Endothelial cell of umbilical vein (primary cell): ENCODE results near the gene KLK1. TPM values are rescaled to one million over a fixed set of nuclear protein-coding genes. Genes with fewer than 3 reads are reported as not detected.

ENCODE experiments used
- BruUV-seq: library from RNA; stranded (reverse); fragments of 400-500 nt; replicated peaks from 2 replicates; lab custom pipeline; 2021; lab: Mats Ljungman, UMichigan
- CTCF ChIA-PET: fragments of 300-600, 350-600 bp; sonication (Branson Sonifier 250); formaldehyde crosslinking; loops from one replicate; lab custom pipeline; 2021; ENCODE audit warnings: antibody characterized with exemption, inconsistent platforms; lab: Charles Lee
- POLR2A ChIA-PET: fragments of 300-600, 350-600 bp; sonication (Branson Sonifier 250); formaldehyde crosslinking; loops from one replicate; lab custom pipeline; 2021; ENCODE audit warnings: antibody characterized with exemption, inconsistent platforms; lab: Charles Lee
- DNase-seq: peaks from one replicate; pipeline ENCODE4 v3.0.0-alpha.2; 2011; ENCODE audit warnings: low read depth, low spot score
- FAIRE-seq: peaks from 2 replicates; lab custom pipeline; 2011; peaks lifted over from hg19 to GRCh38; lab: Jason Lieb, UNC
- H2AFZ ChIP-seq: 2 replicates; pipeline ENCODE4 v1.6.0; 2012; ENCODE audit warnings: low read depth, low read length, control low read depth, inconsistent platforms
- H3K27ac ChIP-seq: 2 replicates; pipeline ENCODE4 v1.5.1; 2011; ENCODE audit warnings: low read depth, mild to moderate bottlenecking, control low read depth, low read length, moderate library complexity; ENCODE audit not compliant: insufficient read depth
- H3K27me3 ChIP-seq, 2 experiments: 2 replicates each; pipeline versions ENCODE4 v1.6.0 to v1.6.1; 2011; ENCODE audit warnings: low read length in 2 of 2, mixed read lengths in 1 of 2; ENCODE audit not compliant: control insufficient read depth in 2 of 2, insufficient read depth in 2 of 2
- H3K36me3 ChIP-seq, 2 experiments: 2 replicates in 1 of 2; 3 replicates in 1 of 2; pipeline ENCODE4 v1.5.1; 2011; ENCODE audit warnings: low read length in 2 of 2, mild to moderate bottlenecking in 1 of 2, moderate library complexity in 1 of 2; ENCODE audit not compliant: control insufficient read depth in 2 of 2, insufficient read depth in 2 of 2; ENCODE audit errors: extremely low read depth in 1 of 2
- H3K4me1 ChIP-seq: 3 replicates; pipeline ENCODE4 v1.5.1; 2011; ENCODE audit warnings: mild to moderate bottlenecking, low read length; ENCODE audit not compliant: control insufficient read depth, insufficient read depth; ENCODE audit errors: extremely low read depth
- H3K4me2 ChIP-seq: 2 replicates; pipeline ENCODE4 v1.6.1; 2011; ENCODE audit warnings: low read length, control low read depth, mixed read lengths; ENCODE audit not compliant: insufficient read depth
- H3K4me3 ChIP-seq, 3 experiments: fragments of 200-600 bp in 1 of 3; sonication (generic), shearing (Covaris generic) in 1 of 3; replicated peaks in 1 of 3; 2 replicates each; pipeline ENCODE4 v1.5.1; 2011 to 2016; ENCODE audit warnings: control low read depth in 3 of 3, low read length in 3 of 3, mild to moderate bottlenecking in 2 of 3, inconsistent platforms in 1 of 3, low read depth in 1 of 3, moderate library complexity in 1 of 3; ENCODE audit not compliant: insufficient read depth in 1 of 3
- H3K79me2 ChIP-seq: 2 replicates; pipeline ENCODE4 v1.6.0; 2012; ENCODE audit warnings: low read length, inconsistent platforms; ENCODE audit not compliant: control insufficient read depth, insufficient read depth
- H3K9ac ChIP-seq: replicated peaks from 2 replicates; pipeline ENCODE3; 2011; ENCODE audit warnings: low read length, control low read depth; ENCODE audit not compliant: insufficient read depth; ENCODE audit errors: extremely low read depth
- H3K9me1 ChIP-seq: replicated peaks from 3 replicates; pipeline ENCODE4 v1.6.0; 2011; ENCODE audit warnings: mild to moderate bottlenecking, low read length; ENCODE audit not compliant: control insufficient read depth, insufficient read depth; ENCODE audit errors: extremely low read depth
- H3K9me3 ChIP-seq: replicated peaks from 2 replicates; pipeline ENCODE4 v1.5.1; 2012; ENCODE audit warnings: low read length, inconsistent platforms; ENCODE audit not compliant: control insufficient read depth, insufficient read depth
- H4K20me1 ChIP-seq: replicated peaks from 2 replicates; pipeline ENCODE3; 2011; ENCODE audit warnings: mild to moderate bottlenecking, low read length; ENCODE audit not compliant: control insufficient read depth, insufficient read depth; ENCODE audit errors: extremely low read depth
- CTCF ChIP-seq, 2 donors: IDR thresholded peaks; 1 replicate in 1 of 2; 2 replicates in 1 of 2; pipeline ENCODE4 v1.5.1; 2011; ENCODE audit warnings: low read length in 2 of 2, mild to moderate bottlenecking in 2 of 2, moderate library complexity in 2 of 2, control low read depth in 1 of 2, inconsistent platforms in 1 of 2, low read depth in 1 of 2; ENCODE audit not compliant: insufficient read depth in 1 of 2; ENCODE audit errors: extremely low read depth in 1 of 2
- EZH2 ChIP-seq: IDR thresholded peaks from 2 replicates; pipeline ENCODE4 v1.6.1; 2012; ENCODE audit warnings: borderline replicate concordance, low read depth, mild to moderate bottlenecking, moderate library complexity, low read length, inconsistent platforms; ENCODE audit not compliant: severe bottlenecking
- FOS ChIP-seq: IDR thresholded peaks from 2 replicates; pipeline ENCODE4 v1.6.1; 2011; ENCODE audit warnings: mild to moderate bottlenecking, low read length, moderate library complexity, borderline replicate concordance; ENCODE audit not compliant: insufficient read depth
- GATA2 ChIP-seq: IDR thresholded peaks from 2 replicates; pipeline ENCODE4 v1.7.0; 2011; ENCODE audit warnings: low read depth, mild to moderate bottlenecking, moderate library complexity, mixed read lengths, low read length; ENCODE audit not compliant: insufficient read length, insufficient read depth
- JUN ChIP-seq: IDR thresholded peaks from 2 replicates; pipeline ENCODE4 v1.6.1; 2011; ENCODE audit warnings: borderline replicate concordance, low read depth; ENCODE audit not compliant: insufficient read length, insufficient read depth
- MAX ChIP-seq: IDR thresholded peaks from 2 replicates; pipeline ENCODE4 v1.6.1; 2011; ENCODE audit not compliant: insufficient read depth, insufficient read length
- MYC ChIP-seq: IDR thresholded peaks from one replicate; pipeline ENCODE4 v1.6.1; 2011; ENCODE audit warnings: mild to moderate bottlenecking, low read depth, low read length
- POLR2A ChIP-seq: IDR thresholded peaks from 2 replicates; pipeline ENCODE4 v1.6.1; 2012; ENCODE audit warnings: low read depth, mild to moderate bottlenecking, control low read depth, low read length
- POLR2AphosphoS5 ChIP-seq: IDR thresholded peaks from 2 replicates; pipeline ENCODE4 v1.6.1; 2012; ENCODE audit warnings: low read depth, mild to moderate bottlenecking, control low read depth, low read length, moderate library complexity; ENCODE audit not compliant: insufficient read depth
- dilution Hi-C: fragments of 300-500 bp; cut with MboI; formaldehyde crosslinking; loops from one replicate; pipeline ENCODE4 v1.15.0; 2019; ENCODE audit warnings: low sequenced_read_pairs; ENCODE audit not compliant: extremely low pct_ligation_motif_present
- intact Hi-C: fragments of 100-400 bp; cut with micrococcal nuclease; formaldehyde crosslinking; loops from one replicate; pipeline ENCODE4 v1.10.0; 2022
- polyA plus RNA-seq, 4 experiments: library from polyadenylated mRNA; depleted of rRNA in 3 of 4; stranded (reverse) in 3 of 4; unstranded in 1 of 4; fragments of >200 nt; gene quantifications; 2 replicates each; pipeline versions ENCODE4 v1.2.1 to v1.2.3, GENCODE V29; 2011 to 2012; ENCODE audit warnings: missing spikeins in 1 of 4
- total RNA-seq: library from RNA; stranded (reverse); gene quantifications from 2 replicates; pipeline ENCODE4 v1.2.3, GENCODE V29; 2021

Gene KLK1
- total and polyA plus RNA-seq, 2 donors (not counting 3 experiments of a cell fraction or from before 2014, with no cell fraction given) = 0.08 TPM; not detected in 1

- dilution Hi-C loops = no loop called here
- H3K9ac ChIP-seq = no peak overlapping the region
- peaks cover 12% of the 10 kb centered on the region for H3K4me1 ChIP-seq
- no peak overlapping the region for H3K4me2 ChIP-seq
- no peaks in the 10 kb centered on the region for H3K9me1 ChIP-seq
- H3K27ac ChIP-seq = no peak overlapping the region
- H2AFZ ChIP-seq = no peak overlapping the region
- H3K79me2 ChIP-seq = peaks cover 49% of the 10 kb centered on the region
- no peaks in the 10 kb centered on the region for H4K20me1 ChIP-seq
- POLR2A ChIA-PET = no interaction called here
- no peak for FAIRE-seq
- CTCF ChIA-PET = interaction anchor here (2.2 kb wide), 1 partner anchor 121 kb away, joined by 7 read pairs; no protein-coding TSS in a partner anchor
- no peak overlapping the region for H3K4me3 ChIP-seq
- intact Hi-C loops = no loop called here
- no peak for DNase-seq
- no TSS peak for BruUV-seq
- no peaks in the 10 kb centered on the region for H3K27me3 ChIP-seq
- H3K36me3 ChIP-seq = peaks cover 19% of the 10 kb centered on the region in 2 experiments
- no peaks in the 10 kb centered on the region for H3K9me3 ChIP-seq
- TF ChIP-seq POLR2AphosphoS5 (no peak), CTCF (IDR thresholded peaks at IDR 0.05; ENCODE audit: extremely low read depth in 1 of 2, insufficient read depth in 1 of 2, low read depth in 1 of 2, low read length in 2 of 2) (no peak), EZH2 (no peak), POLR2A (no peak), FOS (no peak), GATA2 (no peak), MYC (no peak), JUN (no peak), MAX (no peak)
These were observed 22.5 kb downstream of the KLK1 start for GRCh38 chr19:50801107-50801506.
